Measurements from ENCODE around the gene DYNC1H1.

DYNC1H1 gene

DNA sequence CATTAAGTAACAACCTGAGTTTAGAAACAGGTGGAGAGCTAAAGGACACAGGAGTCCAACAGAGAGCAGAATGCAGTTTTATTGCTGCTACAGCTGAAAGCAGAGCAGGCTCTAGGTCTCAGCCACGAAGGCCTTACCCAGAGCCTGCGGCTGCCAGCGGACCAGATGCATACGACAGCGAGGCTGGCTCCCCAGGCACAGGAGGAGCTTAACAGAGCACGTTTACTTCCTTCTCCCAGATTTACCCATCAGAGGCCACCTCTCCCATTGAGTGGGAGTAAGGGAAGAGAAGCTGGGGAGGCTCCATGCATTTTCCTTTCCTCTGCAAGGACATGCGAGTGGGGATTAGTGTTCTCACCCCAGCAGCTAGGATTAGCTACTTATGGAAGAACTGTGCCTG lies 22.6 kb downstream of the DYNC1H1 start:
- Mint-ChIP-seq H3K27me3 (no peaks in the 10 kb centered on the region), H3K4me1 (ENCODE audit: low read depth) (no peaks in the 10 kb centered on the region), H3K36me3 (peaks cover 23% of the 10 kb centered on the region), H3K9me3 (ENCODE audit: low read depth) (no peaks in the 10 kb centered on the region), H3K27ac (no peak overlapping the region), H3K4me3 (no peak overlapping the region)

DNA sequence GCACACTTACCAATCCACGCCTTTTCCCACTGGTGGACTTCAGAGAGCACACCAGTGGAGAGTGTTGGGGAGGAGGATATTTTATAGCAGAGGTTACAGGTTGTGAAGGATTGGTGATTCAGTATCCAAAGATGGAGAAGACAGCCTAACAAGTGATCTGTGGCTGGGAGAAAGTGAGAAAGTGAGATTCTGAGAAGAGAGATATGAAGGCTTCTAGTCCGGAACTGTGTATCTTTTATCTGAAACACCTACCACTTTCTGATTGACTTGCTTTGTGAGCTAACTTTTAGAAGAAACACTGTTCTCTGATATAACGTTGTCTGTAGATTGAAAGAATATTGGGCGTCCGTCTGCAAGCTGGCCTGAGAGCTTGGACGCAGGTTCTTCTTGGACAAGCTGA lies 24.0 kb downstream of the DYNC1H1 start:
- Mint-ChIP-seq H3K27me3 (no peaks in the 10 kb centered on the region), H3K4me3 (no peak overlapping the region), H3K36me3 (peaks cover 18% of the 10 kb centered on the region), H3K27ac (peak overlapping the region; percentile 34), H3K4me1 (ENCODE audit: low read depth) (no peaks in the 10 kb centered on the region), H3K9me3 (ENCODE audit: low read depth) (no peaks in the 10 kb centered on the region)

DNA sequence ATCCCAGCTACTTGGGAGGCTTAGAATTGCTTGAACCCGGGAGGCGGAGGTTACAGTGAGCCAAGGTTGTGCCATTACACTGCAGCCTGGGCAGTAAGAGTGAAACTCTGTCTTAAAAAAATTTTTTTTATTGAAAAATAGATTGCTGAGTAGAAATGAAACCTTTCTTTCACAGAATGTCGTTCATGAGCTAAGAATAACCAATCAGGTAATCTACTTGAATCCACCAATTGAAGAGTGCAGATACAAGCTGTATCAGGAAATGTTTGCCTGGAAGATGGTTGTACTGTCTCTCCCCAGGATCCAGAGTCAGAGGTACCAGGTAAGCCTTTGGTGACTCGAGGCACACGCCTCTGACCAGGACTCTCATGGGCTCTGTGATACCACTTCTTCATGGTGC lies 27.0 kb downstream of the DYNC1H1 start:
- no peaks in the 10 kb centered on the region for H3K9me3 Mint-ChIP-seq (ENCODE audit: low read depth)
- no peak overlapping the region for H3K4me3 Mint-ChIP-seq
- no peak overlapping the region for H3K27ac Mint-ChIP-seq
- H3K4me1 Mint-ChIP-seq (ENCODE audit: low read depth), result no peaks in the 10 kb centered on the region
- peaks cover 20% of the 10 kb centered on the region for H3K36me3 Mint-ChIP-seq
- no peaks in the 10 kb centered on the region for H3K27me3 Mint-ChIP-seq

DNA sequence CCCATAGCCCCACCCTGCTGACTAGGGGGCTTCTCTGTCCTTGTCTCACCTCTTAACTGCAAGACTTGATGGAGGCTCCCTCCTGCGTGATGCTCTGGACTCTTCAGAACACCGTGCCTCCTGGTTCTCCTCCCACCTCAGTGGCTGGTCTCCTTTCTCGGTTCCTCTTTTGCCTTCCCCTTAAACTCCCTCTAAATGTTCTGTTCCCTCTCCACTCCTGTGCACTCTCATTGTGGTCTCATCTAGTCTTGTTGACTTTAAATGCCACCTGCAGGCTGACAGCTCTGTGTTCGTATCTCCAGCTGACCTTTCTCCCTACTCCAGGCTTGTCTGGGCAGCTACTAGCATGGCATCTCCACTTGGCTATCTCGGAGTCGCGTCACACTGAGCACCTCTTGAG lies 28.3 kb downstream of the DYNC1H1 start:
- Mint-ChIP-seq H3K4me3 (no peak overlapping the region), H3K27me3 (no peaks in the 10 kb centered on the region), H3K4me1 (ENCODE audit: low read depth) (no peaks in the 10 kb centered on the region), H3K9me3 (ENCODE audit: low read depth) (no peaks in the 10 kb centered on the region), H3K27ac (no peak overlapping the region), H3K36me3 (peaks cover 24% of the 10 kb centered on the region)

DNA sequence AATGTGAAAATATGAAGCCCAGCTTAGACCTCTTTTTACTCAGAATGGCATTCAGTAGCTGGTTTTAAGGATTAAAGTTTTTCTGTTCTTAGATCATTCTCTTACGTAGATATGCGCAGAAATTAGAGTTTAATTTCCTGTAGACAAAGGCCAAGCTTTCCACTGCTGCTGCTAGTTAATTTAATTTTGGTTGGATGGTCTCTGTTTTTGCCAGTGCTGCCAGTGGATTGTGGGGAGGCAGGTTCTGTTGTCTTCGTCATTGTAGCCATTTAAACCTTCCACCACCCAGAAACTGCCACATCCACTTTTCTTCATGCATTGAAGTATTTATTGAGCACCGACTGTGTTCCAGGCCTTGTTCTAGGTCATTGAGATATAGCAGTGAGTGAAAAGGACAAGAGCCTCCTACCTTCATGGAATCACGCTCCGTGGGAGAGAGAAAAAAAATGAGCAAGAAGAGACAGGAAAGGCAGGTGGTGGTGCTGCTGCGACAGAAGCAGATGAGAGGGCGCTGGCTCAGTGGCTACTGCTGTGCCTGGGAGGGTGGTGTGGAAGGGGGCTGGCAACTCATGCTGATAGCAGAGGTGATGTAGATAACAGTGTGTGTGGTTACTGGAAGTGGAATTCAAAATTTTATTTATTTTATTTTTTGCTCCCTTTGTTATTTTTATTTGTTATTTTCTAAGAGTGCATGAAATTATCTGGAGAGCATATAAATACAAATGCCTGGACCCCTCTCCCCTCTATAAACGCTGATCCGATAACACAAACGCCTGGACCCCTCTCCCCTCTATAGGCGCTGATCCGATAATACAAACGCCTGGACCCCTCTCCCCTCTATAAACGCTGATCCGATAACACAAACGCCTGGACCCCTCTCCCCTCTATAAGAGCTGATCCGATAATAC lies 33.3 kb downstream of the DYNC1H1 start:
- Mint-ChIP-seq H3K4me3 (no peak overlapping the region), H3K36me3 (peaks cover 10% of the 10 kb centered on the region), H3K4me1 (ENCODE audit: low read depth) (no peaks in the 10 kb centered on the region), H3K27ac (no peak overlapping the region), H3K9me3 (ENCODE audit: low read depth) (no peaks in the 10 kb centered on the region), H3K27me3 (no peaks in the 10 kb centered on the region)

DNA sequence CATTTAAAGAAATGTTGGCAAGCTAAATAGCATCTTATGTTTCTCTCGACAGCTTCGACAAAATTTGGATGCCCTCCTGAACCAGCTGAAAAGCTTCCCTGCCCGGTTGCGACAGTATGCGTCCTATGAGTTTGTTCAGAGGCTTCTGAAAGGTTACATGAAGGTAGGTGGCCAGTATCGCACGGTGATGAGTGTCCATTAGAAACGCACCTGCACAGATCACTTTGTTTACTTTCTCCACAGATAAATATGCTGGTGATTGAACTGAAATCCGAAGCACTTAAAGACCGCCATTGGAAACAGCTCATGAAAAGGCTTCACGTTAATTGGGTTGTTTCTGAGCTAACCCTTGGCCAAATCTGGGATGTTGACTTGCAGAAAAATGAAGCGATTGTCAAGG lies 36.5 kb downstream of the DYNC1H1 start:
- peaks cover 5% of the 10 kb centered on the region for H3K36me3 Mint-ChIP-seq

DNA sequence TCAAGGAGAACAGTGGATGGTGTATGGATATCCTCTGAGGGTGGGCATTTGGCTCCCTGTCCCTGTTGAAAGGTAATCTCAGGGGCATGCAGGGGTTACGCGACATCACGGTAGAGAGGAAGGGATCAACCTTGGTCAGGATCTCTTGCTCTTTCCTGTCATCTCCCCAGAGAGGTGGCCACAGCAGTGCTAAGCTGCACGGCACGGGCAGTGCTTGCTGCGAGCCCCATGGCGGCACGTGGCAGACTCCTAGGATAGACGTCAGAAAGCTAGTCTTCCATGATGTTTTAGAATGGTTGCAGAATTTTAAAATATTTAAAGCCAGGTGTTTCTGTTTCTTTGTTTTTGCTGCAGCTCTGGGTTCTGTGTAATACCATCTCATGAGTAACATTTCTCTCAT lies 41.0 kb downstream of the DYNC1H1 start:
- peaks cover 8% of the 10 kb centered on the region for H3K36me3 Mint-ChIP-seq

More for the DNA sequence above, 36.5 kb downstream of the DYNC1H1 start:
- H3K4me1 Mint-ChIP-seq (ENCODE audit: low read depth), result no peaks in the 10 kb centered on the region
- no peaks in the 10 kb centered on the region for H3K9me3 Mint-ChIP-seq (ENCODE audit: low read depth)
- no peaks in the 10 kb centered on the region for H3K27me3 Mint-ChIP-seq
- no peak overlapping the region for H3K4me3 Mint-ChIP-seq
- no peak overlapping the region for H3K27ac Mint-ChIP-seq

DNA sequence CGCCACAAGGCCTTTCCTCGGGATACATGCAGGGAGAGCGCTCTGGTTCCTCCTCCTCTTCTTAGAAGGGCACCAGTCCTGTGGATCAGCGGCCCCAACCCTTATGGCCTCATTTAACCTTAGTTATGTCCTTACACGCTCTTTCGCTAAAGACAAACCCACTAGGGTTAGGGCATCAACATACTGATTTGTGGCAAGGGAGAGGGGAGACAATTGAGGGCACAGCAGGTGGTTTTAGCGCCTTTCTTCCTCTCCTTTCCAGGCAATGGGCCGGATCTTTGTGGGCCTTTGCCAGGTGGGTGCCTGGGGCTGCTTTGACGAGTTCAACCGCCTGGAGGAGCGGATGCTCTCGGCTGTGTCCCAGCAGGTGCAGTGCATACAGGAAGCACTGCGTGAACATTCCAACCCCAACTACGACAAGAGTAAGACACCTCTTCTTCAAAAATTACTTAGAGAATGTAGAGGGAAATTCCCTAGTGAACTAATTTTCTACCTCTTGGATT lies 43.6 kb downstream of the DYNC1H1 start:
- Mint-ChIP-seq H3K27me3 (no peaks in the 10 kb centered on the region), H3K27ac (no peak overlapping the region), H3K4me1 (ENCODE audit: low read depth) (no peaks in the 10 kb centered on the region), H3K9me3 (ENCODE audit: low read depth) (no peaks in the 10 kb centered on the region), H3K36me3 (peaks cover 7% of the 10 kb centered on the region), H3K4me3 (no peak overlapping the region)

More for the DNA sequence above, 41.0 kb downstream of the DYNC1H1 start:
- H3K27ac Mint-ChIP-seq, result no peak overlapping the region
- no peaks in the 10 kb centered on the region for H3K27me3 Mint-ChIP-seq
- H3K4me1 Mint-ChIP-seq (ENCODE audit: low read depth), result no peaks in the 10 kb centered on the region
- no peaks in the 10 kb centered on the region for H3K9me3 Mint-ChIP-seq (ENCODE audit: low read depth)
- H3K4me3 Mint-ChIP-seq, result no peak overlapping the region

DNA sequence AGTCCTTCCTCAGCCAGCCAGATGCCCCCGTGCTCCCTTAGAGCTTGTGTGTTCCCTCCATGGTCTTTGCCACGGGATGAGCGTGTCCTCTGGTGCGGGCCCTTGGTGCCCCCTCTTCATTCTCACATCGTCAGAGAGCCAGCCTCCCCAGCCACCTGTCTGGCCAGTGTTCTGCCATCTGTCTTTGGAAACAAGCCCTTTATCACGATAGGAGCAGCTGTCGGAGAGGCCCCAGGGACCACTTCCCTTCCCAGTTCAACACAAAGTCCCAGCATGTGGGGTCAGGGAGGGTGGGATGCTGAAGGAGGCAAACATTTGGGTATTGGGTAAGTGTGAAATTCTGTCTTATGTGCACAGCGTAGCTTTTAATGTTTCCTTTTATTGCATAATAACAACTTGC lies 44.5 kb downstream of the DYNC1H1 start:
- H3K27ac Mint-ChIP-seq, result no peak overlapping the region
- no peaks in the 10 kb centered on the region for H3K27me3 Mint-ChIP-seq
- H3K9me3 Mint-ChIP-seq (ENCODE audit: low read depth), result no peaks in the 10 kb centered on the region
- H3K4me1 Mint-ChIP-seq (ENCODE audit: low read depth), result no peaks in the 10 kb centered on the region
- no peak overlapping the region for H3K4me3 Mint-ChIP-seq
- peaks cover 12% of the 10 kb centered on the region for H3K36me3 Mint-ChIP-seq

DNA sequence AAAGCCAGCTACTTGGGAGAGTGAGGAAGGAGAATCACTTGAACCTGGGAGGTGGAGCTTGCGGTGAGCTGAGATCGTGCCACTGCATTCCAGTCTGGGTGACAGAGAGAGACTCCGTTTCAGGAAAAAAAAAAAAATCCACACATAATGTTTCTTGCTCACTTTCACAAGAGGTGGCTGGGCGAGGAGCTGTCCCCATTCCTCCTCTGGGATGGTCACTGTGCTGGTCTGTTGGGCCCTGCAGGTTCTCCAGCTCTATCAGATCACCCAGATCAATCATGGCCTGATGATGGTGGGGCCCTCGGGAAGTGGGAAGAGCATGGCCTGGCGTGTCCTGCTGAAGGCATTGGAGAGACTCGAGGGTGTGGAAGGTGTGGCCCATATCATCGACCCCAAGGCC lies 47.3 kb downstream of the DYNC1H1 start:
- H3K4me1 Mint-ChIP-seq (ENCODE audit: low read depth), result no peaks in the 10 kb centered on the region
- H3K27me3 Mint-ChIP-seq, result no peaks in the 10 kb centered on the region
- no peaks in the 10 kb centered on the region for H3K9me3 Mint-ChIP-seq (ENCODE audit: low read depth)
- peaks cover 15% of the 10 kb centered on the region for H3K36me3 Mint-ChIP-seq
- H3K4me3 Mint-ChIP-seq, result no peak overlapping the region
- H3K27ac Mint-ChIP-seq, result no peak overlapping the region

DNA sequence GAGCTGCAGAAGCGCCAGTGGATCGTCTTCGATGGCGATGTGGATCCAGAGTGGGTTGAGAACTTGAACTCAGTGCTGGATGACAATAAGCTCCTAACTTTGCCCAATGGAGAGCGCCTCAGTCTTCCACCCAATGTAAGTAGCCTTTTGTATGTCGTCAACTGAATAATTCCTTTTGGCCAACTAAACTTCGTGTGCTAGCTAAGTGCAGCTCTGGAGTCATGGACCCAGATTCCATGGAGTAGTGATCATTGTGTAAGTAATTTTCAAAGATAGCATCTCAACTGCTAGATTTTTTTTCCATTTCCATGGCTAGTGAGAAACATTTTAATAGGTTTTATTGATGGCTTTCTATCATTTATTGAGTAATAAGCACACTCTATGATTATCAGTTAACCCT lies 48.0 kb downstream of the DYNC1H1 start:
- peaks cover 14% of the 10 kb centered on the region for H3K36me3 Mint-ChIP-seq
- H3K27ac Mint-ChIP-seq, result no peak overlapping the region
- no peaks in the 10 kb centered on the region for H3K9me3 Mint-ChIP-seq (ENCODE audit: low read depth)
- H3K27me3 Mint-ChIP-seq, result no peaks in the 10 kb centered on the region
- no peak overlapping the region for H3K4me3 Mint-ChIP-seq
- H3K4me1 Mint-ChIP-seq (ENCODE audit: low read depth), result no peaks in the 10 kb centered on the region

DNA sequence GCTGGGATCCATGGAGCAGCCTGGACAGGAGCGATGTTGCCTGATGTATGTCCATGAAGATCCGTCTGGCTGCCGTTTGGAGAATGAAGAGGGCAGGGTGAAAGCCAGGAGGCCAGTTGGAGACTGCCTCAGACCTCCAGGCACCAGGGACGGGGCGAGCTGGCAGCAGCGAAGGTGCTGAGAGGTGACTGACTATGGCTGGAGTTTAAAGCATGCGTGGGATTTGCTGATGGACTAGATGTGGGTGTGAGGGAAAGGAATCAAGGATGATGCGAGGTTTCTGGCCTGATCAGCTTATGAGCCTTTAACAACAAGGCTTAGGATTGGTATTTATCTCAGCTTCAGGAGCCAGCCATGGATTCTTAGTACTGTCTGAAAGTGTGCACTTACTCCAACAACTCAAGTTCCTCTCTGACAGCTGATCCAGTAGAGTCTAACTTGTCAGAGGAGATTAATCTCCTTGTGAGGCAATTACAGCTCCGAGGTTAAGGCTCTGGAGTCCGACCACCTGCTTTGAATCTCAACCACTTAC lies 49.4 kb downstream of the DYNC1H1 start:
- Mint-ChIP-seq H3K4me3 (no peak overlapping the region), H3K9me3 (ENCODE audit: low read depth) (no peaks in the 10 kb centered on the region), H3K27me3 (no peaks in the 10 kb centered on the region), H3K36me3 (peaks cover 16% of the 10 kb centered on the region), H3K4me1 (ENCODE audit: low read depth) (peaks cover 1% of the 10 kb centered on the region), H3K27ac (no peak overlapping the region)

DNA sequence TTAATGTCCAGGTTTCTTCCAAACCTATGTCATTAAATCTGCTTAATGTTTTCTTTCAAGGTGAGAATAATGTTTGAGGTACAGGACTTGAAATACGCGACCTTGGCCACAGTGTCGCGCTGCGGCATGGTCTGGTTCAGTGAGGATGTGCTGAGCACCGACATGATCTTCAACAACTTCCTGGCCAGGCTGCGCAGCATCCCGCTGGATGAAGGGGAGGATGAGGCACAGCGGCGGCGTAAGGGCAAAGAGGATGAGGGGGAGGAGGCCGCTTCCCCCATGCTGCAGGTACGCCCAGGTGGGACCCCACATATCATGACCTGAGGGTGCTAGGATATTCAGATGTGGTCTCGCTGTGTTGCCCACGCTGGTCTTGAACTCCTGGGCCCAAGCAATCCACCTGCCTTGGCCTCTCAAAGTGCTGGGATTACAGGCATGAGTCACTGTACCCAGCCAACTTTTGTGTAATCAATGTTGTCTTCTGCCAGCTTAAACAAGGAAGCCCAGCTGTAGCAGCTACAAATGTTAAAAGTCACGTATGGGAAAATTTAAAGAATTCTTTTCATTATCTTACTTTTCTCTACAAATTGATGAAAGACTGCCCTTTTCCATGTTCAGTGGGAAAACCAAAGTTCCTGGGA lies 50.8 kb downstream of the DYNC1H1 start:
- Mint-ChIP-seq H3K9me3 (ENCODE audit: low read depth) (no peaks in the 10 kb centered on the region), H3K4me1 (ENCODE audit: low read depth) (peaks cover 12% of the 10 kb centered on the region), H3K36me3 (peaks cover 15% of the 10 kb centered on the region), H3K27me3 (no peaks in the 10 kb centered on the region), H3K27ac (no peak overlapping the region), H3K4me3 (no peak overlapping the region)

DNA sequence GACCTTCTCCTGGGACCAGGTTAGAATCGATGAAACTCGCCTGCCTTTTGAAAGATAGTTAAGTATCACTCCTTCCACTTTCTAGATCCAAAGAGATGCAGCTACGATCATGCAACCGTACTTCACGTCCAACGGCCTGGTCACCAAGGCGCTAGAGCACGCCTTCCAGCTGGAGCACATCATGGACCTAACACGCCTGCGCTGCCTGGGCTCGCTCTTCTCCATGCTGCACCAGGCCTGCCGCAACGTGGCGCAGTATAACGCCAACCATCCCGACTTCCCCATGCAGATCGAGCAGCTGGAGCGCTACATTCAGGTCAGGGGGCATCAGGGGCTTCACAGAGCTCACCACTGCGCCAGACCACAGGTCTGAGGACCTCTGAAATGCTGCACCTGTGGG lies 51.4 kb downstream of the DYNC1H1 start:
- Mint-ChIP-seq H3K4me3 (no peak overlapping the region), H3K9me3 (ENCODE audit: low read depth) (no peaks in the 10 kb centered on the region), H3K4me1 (ENCODE audit: low read depth) (peaks cover 19% of the 10 kb centered on the region), H3K36me3 (peaks cover 12% of the 10 kb centered on the region), H3K27ac (peak overlapping the region; percentile 61), H3K27me3 (no peaks in the 10 kb centered on the region)

DNA sequence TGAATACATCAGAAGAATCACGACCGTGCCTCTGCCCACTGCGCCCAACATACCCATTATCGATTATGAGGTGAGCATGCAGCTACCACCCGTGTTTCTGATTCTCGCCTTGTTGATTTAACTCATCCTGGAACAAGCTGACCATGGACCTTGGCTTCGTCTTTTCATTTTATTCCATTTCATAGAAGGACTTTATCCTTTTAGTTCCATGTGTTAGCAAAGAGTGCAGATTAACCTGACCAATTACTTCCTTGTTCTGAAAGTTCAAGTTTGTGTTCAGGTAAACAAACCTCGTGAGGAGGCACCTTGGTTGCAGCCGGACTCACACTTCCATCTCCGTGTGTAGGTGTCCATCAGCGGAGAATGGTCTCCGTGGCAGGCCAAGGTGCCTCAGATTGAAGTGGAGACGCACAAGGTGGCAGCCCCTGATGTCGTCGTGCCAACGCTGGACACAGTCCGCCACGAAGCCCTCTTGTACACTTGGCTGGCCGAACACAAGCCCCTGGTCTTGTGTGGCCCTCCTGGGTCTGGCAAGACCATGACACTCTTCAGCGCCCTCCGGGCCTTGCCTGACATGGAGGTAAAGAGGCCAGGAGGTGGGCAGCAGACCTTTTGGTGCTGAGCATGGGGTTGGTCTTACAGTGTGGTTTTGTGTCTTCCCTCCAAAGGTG lies 52.2 kb downstream of the DYNC1H1 start:
- H3K36me3 Mint-ChIP-seq, result peaks cover 12% of the 10 kb centered on the region
- no peak overlapping the region for H3K4me3 Mint-ChIP-seq
- H3K27ac Mint-ChIP-seq, result no peak overlapping the region
- no peaks in the 10 kb centered on the region for H3K9me3 Mint-ChIP-seq (ENCODE audit: low read depth)
- no peaks in the 10 kb centered on the region for H3K27me3 Mint-ChIP-seq
- H3K4me1 Mint-ChIP-seq (ENCODE audit: low read depth), result peaks cover 25% of the 10 kb centered on the region

All from activated naive CD8-positive, alpha-beta T cell (primary cell).